Keratinocyte (primary cell): Measurements from ENCODE around the gene MIEF2. TPM values are rescaled to one million over a fixed set of nuclear protein-coding genes. Genes with fewer than 3 reads are reported as not detected.

Source experiments
- DNase-seq: peaks from one replicate; pipeline ENCODE4 v3.0.0-alpha.2; 2011; ENCODE audit warnings: low read depth, missing footprints, low spot score
- FAIRE-seq: peaks from 2 replicates; lab custom pipeline; 2011; peaks lifted over from hg19 to GRCh38; lab: Jason Lieb, UNC
- H2AFZ ChIP-seq: 2 replicates; pipeline ENCODE4 v1.6.0; 2012; ENCODE audit warnings: low read length, control low read depth, inconsistent platforms; ENCODE audit not compliant: control insufficient read depth
- H3K27ac ChIP-seq: 2 replicates; pipeline ENCODE4 v1.5.1; 2011; ENCODE audit warnings: low read length; ENCODE audit not compliant: control insufficient read depth, insufficient read depth
- H3K27me3 ChIP-seq: 3 replicates; pipeline ENCODE4 v1.6.0; 2011; ENCODE audit warnings: low read length; ENCODE audit not compliant: control insufficient read depth, insufficient read depth; ENCODE audit errors: extremely low read depth
- H3K36me3 ChIP-seq, 2 experiments: 2 replicates in 1 of 2; 3 replicates in 1 of 2; pipeline ENCODE4 v1.5.1; 2011; ENCODE audit warnings: low read length in 2 of 2, mild to moderate bottlenecking in 1 of 2; ENCODE audit not compliant: control insufficient read depth in 2 of 2, insufficient read depth in 2 of 2; ENCODE audit errors: extremely low read depth in 1 of 2
- H3K4me1 ChIP-seq: 3 replicates; pipeline ENCODE4 v1.5.1; 2011; ENCODE audit warnings: low read length; ENCODE audit not compliant: control insufficient read depth, insufficient read depth; ENCODE audit errors: extremely low read depth
- H3K4me2 ChIP-seq: 3 replicates; pipeline ENCODE4 v1.6.0; 2011; ENCODE audit warnings: low read depth, low read length; ENCODE audit not compliant: control insufficient read depth, insufficient read depth; ENCODE audit errors: extremely low read depth
- H3K4me3 ChIP-seq, 3 experiments: fragments of 200-600 bp in 1 of 3; sonication (generic) in 1 of 3; 2 replicates in 2 of 3; 3 replicates in 1 of 3; pipeline ENCODE4 v1.5.1; 2011 to 2016; ENCODE audit warnings: low read length in 3 of 3, mild to moderate bottlenecking in 3 of 3, control low read depth in 2 of 3, inconsistent platforms in 1 of 3, low read depth in 1 of 3, mixed read lengths in 1 of 3, mixed run types in 1 of 3, moderate library complexity in 1 of 3; ENCODE audit not compliant: control insufficient read depth in 2 of 3, insufficient read depth in 2 of 3; ENCODE audit errors: extremely low read depth in 1 of 3
- H3K79me2 ChIP-seq: 2 replicates; pipeline ENCODE4 v1.6.0; 2012; ENCODE audit warnings: low read length; ENCODE audit not compliant: control insufficient read depth, insufficient read depth
- H3K9ac ChIP-seq: 3 replicates; pipeline ENCODE4 v1.6.0; 2011; ENCODE audit warnings: low read length; ENCODE audit not compliant: control insufficient read depth, insufficient read depth; ENCODE audit errors: extremely low read depth
- H3K9me1 ChIP-seq: 3 replicates; pipeline ENCODE4 v1.6.0; 2011; ENCODE audit warnings: low read length; ENCODE audit not compliant: control insufficient read depth, insufficient read depth; ENCODE audit errors: extremely low read depth
- H3K9me3 ChIP-seq: 2 replicates; pipeline ENCODE4 v1.5.1; 2012; ENCODE audit warnings: low read depth, low read length; ENCODE audit not compliant: control insufficient read depth
- H4K20me1 ChIP-seq: 3 replicates; pipeline ENCODE4 v1.6.0; 2011; ENCODE audit warnings: low read length; ENCODE audit not compliant: control insufficient read depth, insufficient read depth; ENCODE audit errors: extremely low read depth
- EZH2 ChIP-seq: IDR thresholded peaks from one replicate; pipeline ENCODE4 v1.6.1; 2012; ENCODE audit warnings: inconsistent platforms, mild to moderate bottlenecking, low read length, moderate library complexity
- dilution Hi-C: fragments of 300-500 bp; cut with MboI; formaldehyde crosslinking; loops from one replicate; pipeline ENCODE4 v1.7.0; 2020; ENCODE audit warnings: low sequenced_read_pairs; ENCODE audit not compliant: extremely low pct_ligation_motif_present
- polyA plus RNA-seq, 5 experiments: library from polyadenylated mRNA; depleted of rRNA in 3 of 5; stranded (reverse) in 3 of 5; stranded (forward) in 1 of 5; unstranded in 1 of 5; fragments of >200 nt; gene quantifications; 1 replicate in 1 of 5; 2 replicates in 3 of 5; 3 replicates in 1 of 5; pipeline versions ENCODE4 v1.2.1 to v1.2.3, GENCODE V29; 2011 to 2012; ENCODE audit warnings: missing spikeins in 2 of 5, low read depth in 1 of 5, low replicate concordance in 1 of 5
- TF ChIP-seq, protein P1 (sequence below), 3 experiments: IDR thresholded peaks in 1 of 3; conservative IDR thresholded peaks in 1 of 3; optimal IDR thresholded peaks in 1 of 3; 2 replicates in 2 of 3; 3 replicates in 1 of 3; pipeline versions ENCODE3 to v1.5.1; 2011; ENCODE audit warnings: low read length in 3 of 3, mild to moderate bottlenecking in 3 of 3, moderate library complexity in 2 of 3, control low read depth in 1 of 3, inconsistent platforms in 1 of 3; ENCODE audit not compliant: insufficient read depth in 2 of 3; ENCODE audit errors: extremely low read depth in 1 of 3

Gene MIEF2
- polyA plus RNA-seq, 1 donor (not counting 4 experiments of a cell fraction or from before 2014, with no cell fraction given), result 7.9 TPM

GRCh38 chr17:18228176-18228682 lies 32.2 kb upstream of the MIEF2 start:
- no peak overlapping the region for H3K27ac ChIP-seq
- dilution Hi-C loops, result no loop called here

DNA sequence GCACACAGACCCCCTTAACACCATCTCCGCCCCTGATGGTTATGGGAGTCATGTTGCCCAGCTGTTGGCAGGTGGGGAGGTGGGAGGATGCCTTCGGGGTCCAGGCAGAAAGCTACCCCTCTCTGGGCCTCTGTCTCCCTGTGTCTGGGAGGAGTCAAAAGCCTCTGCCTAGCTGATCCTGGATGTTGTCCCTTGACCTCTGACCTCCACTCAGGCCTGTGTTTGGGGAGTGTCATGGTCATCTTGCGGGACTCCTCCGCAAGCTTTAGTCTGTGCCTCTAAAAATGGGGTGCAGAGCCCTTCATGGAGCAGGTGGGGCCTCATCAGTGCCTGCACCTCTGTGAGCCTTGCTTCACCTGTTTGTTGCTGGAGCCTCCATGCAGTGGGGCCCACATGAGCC lies 31.2 kb upstream of the MIEF2 start:
- Histone ChIP-seq H3K9ac (no peak overlapping the region), H3K4me1 (peaks cover 8% of the 10 kb centered on the region), H3K9me3 (no peaks in the 10 kb centered on the region), H3K27me3 (no peaks in the 10 kb centered on the region), H3K27ac (no peak overlapping the region), H3K36me3 (peaks cover 13 to 14% of the 10 kb centered on the region in 2 experiments), H3K4me2 (no peak overlapping the region), H2AFZ (no peak overlapping the region), H3K79me2 (peaks cover 37% of the 10 kb centered on the region), H3K9me1 (peaks cover 2% of the 10 kb centered on the region), H4K20me1 (no peaks in the 10 kb centered on the region), H3K4me3 (no peak overlapping the region)
- no peak for DNase-seq
- FAIRE-seq, result no peak
- TF ChIP-seq EZH2, result no peak
- TF ChIP-seq, protein P1, sequence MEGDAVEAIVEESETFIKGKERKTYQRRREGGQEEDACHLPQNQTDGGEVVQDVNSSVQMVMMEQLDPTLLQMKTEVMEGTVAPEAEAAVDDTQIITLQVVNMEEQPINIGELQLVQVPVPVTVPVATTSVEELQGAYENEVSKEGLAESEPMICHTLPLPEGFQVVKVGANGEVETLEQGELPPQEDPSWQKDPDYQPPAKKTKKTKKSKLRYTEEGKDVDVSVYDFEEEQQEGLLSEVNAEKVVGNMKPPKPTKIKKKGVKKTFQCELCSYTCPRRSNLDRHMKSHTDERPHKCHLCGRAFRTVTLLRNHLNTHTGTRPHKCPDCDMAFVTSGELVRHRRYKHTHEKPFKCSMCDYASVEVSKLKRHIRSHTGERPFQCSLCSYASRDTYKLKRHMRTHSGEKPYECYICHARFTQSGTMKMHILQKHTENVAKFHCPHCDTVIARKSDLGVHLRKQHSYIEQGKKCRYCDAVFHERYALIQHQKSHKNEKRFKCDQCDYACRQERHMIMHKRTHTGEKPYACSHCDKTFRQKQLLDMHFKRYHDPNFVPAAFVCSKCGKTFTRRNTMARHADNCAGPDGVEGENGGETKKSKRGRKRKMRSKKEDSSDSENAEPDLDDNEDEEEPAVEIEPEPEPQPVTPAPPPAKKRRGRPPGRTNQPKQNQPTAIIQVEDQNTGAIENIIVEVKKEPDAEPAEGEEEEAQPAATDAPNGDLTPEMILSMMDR (optimal IDR thresholded peaks at IDR 0.05 in 1 of 3, IDR thresholded peaks at IDR 0.05 in 1 of 3, conservative IDR thresholded peaks at IDR 0.05 in 1 of 3; ENCODE audit: extremely low read depth in 1 of 3, insufficient read depth in 2 of 3, low read length in 3 of 3), result no peak
- dilution Hi-C loops, result no loop called here

More at GRCh38 chr17:18228176-18228682, 32.2 kb upstream of the MIEF2 start:
- Histone ChIP-seq H3K4me3 (no peak overlapping the region), H3K9ac (no peak overlapping the region), H3K27me3 (no peaks in the 10 kb centered on the region), H3K4me1 (peaks cover 8% of the 10 kb centered on the region), H3K36me3 (peaks cover 4 to 9% of the 10 kb centered on the region in 2 experiments), H3K4me2 (no peak overlapping the region), H2AFZ (no peak overlapping the region), H4K20me1 (no peaks in the 10 kb centered on the region), H3K9me1 (peaks cover 2% of the 10 kb centered on the region), H3K79me2 (peaks cover 37% of the 10 kb centered on the region), H3K9me3 (no peaks in the 10 kb centered on the region)
- TF ChIP-seq EZH2, result no peak
- TF ChIP-seq, protein P1 (optimal IDR thresholded peaks at IDR 0.05 in 1 of 3, IDR thresholded peaks at IDR 0.05 in 1 of 3, conservative IDR thresholded peaks at IDR 0.05 in 1 of 3; ENCODE audit: extremely low read depth in 1 of 3, insufficient read depth in 2 of 3, low read length in 3 of 3), result no peak
- FAIRE-seq, result no peak
- no peak for DNase-seq
